SK-N-SH (cell line): ENCODE measurements around the gene CEP41. TPM values are rescaled to one million over a fixed set of nuclear protein-coding genes. Genes with fewer than 3 reads are reported as not detected.
"Not testable (repeated sequence)": the region's sequence is repeated elsewhere in the genome, so short reads cannot be mapped to it uniquely, and the experiment has no call there.

Source experiments
- CTCF ChIA-PET: fragments of 300-600, 350-600 bp; formaldehyde crosslinking; extraction: SDS; loops from one replicate; lab custom pipeline; 2021; lab: Yijun Ruan, JAX
- POLR2A ChIA-PET: fragments of 350-600 bp; sonication (Branson Sonifier 250); formaldehyde crosslinking; extraction: SDS; loops from one replicate; lab custom pipeline; 2020; ENCODE audit warnings: antibody characterized with exemption, inconsistent platforms; lab: Yijun Ruan, JAX
- DNase-seq: peaks from one replicate; pipeline ENCODE4 v3.0.0; 2012
- H2AFZ ChIP-seq: fragments of 200-600 bp; sonication (generic); 2 replicates; pipeline ENCODE4 v1.8.1; 2016; ENCODE audit warnings: antibody characterized with exemption, mild to moderate bottlenecking, low read depth
- H3F3A ChIP-seq: fragments of 200-600 bp; sonication (generic); replicated peaks from 2 replicates; pipeline ENCODE3; 2016; ENCODE audit warnings: antibody characterized with exemption, mild to moderate bottlenecking; ENCODE audit not compliant: insufficient read depth
- H3K27ac ChIP-seq, 2 experiments: fragments of 200-500 bp in 1 of 2; fragments of 200-600 bp in 1 of 2; sonication (Bioruptor generic) in 1 of 2; sonication (generic), shearing (Covaris generic) in 1 of 2; 2 replicates each; pipeline versions ENCODE4 v1.5.1 to v1.6.1; 2014 to 2016; ENCODE audit warnings: low read depth in 2 of 2, inconsistent platforms in 1 of 2, low read length in 1 of 2, mild to moderate bottlenecking in 1 of 2, mixed read lengths in 1 of 2
- H3K27me3 ChIP-seq: fragments of 200-600 bp; sonication (generic), shearing (Covaris generic); 2 replicates; pipeline ENCODE4 v1.6.1; 2016; ENCODE audit warnings: mixed run types; ENCODE audit not compliant: insufficient read depth
- H3K36me3 ChIP-seq, 2 experiments: fragments of 200-500 bp in 1 of 2; fragments of 200-600 bp in 1 of 2; sonication (Bioruptor generic) in 1 of 2; sonication (generic) in 1 of 2; replicated peaks in 1 of 2; 2 replicates each; pipeline versions ENCODE3 to v1.5.1; 2014 to 2016; ENCODE audit warnings: low read length in 1 of 2, mild to moderate bottlenecking in 1 of 2; ENCODE audit not compliant: insufficient read depth in 2 of 2, control insufficient read depth in 1 of 2
- H3K4me1 ChIP-seq, 2 experiments: fragments of 200-500 bp in 1 of 2; fragments of 200-600 bp in 1 of 2; sonication (Bioruptor generic) in 1 of 2; sonication (generic), shearing (Covaris generic) in 1 of 2; 2 replicates each; pipeline versions ENCODE4 v1.5.1 to v1.6.1; 2014 to 2016; ENCODE audit warnings: low read depth in 1 of 2, low read length in 1 of 2, mixed run types in 1 of 2; ENCODE audit not compliant: insufficient read depth in 2 of 2, control insufficient read depth in 1 of 2
- H3K4me2 ChIP-seq: fragments of 200-600 bp; sonication (generic), shearing (Covaris generic); 2 replicates; pipeline ENCODE4 v1.6.1; 2017; ENCODE audit warnings: mixed run types
- H3K4me3 ChIP-seq, 2 experiments: fragments of 200-500 bp in 1 of 2; fragments of 200-600 bp in 1 of 2; sonication (Bioruptor generic) in 1 of 2; sonication (generic), shearing (Covaris generic) in 1 of 2; 2 replicates each; pipeline versions ENCODE4 v1.5.1 to v1.8.1; 2014 to 2016; ENCODE audit warnings: low read depth in 2 of 2, inconsistent platforms in 1 of 2, low read length in 1 of 2, mild to moderate bottlenecking in 1 of 2, mixed read lengths in 1 of 2, moderate library complexity in 1 of 2
- H3K79me2 ChIP-seq: fragments of 200-600 bp; sonication (generic); 2 replicates; pipeline ENCODE4 v1.8.1; 2017; ENCODE audit warnings: mild to moderate bottlenecking; ENCODE audit not compliant: insufficient read depth
- H3K9ac ChIP-seq: fragments of 200-600 bp; sonication (generic); 2 replicates; pipeline ENCODE4 v1.6.1; 2017; ENCODE audit warnings: mixed run types
- H3K9me2 ChIP-seq: fragments of 200-600 bp; sonication (generic); 2 replicates; pipeline ENCODE4 v1.6.1; 2017; ENCODE audit warnings: mixed run types
- H3K9me3 ChIP-seq: fragments of 200-600 bp; sonication (generic); 2 replicates; pipeline ENCODE4 v1.6.1; 2017; ENCODE audit warnings: mixed run types, mild to moderate bottlenecking, moderate library complexity
- H4K20me1 ChIP-seq: fragments of 200-600 bp; sonication (generic); 2 replicates; pipeline ENCODE4 v1.6.1; 2017; ENCODE audit warnings: mild to moderate bottlenecking, mixed run types; ENCODE audit not compliant: insufficient read depth
- CTCF ChIP-seq: fragments of 200-600 bp; sonication (generic); IDR thresholded peaks from 2 replicates; pipeline ENCODE4 v1.6.1; 2017; ENCODE audit warnings: antibody characterized with exemption, mild to moderate bottlenecking, moderate library complexity
- EZH2phosphoT487 ChIP-seq: fragments of 200-600 bp; sonication (generic); IDR thresholded peaks from 2 replicates; pipeline ENCODE4 v1.6.1; 2017; ENCODE audit warnings: low read depth, mixed run types, mild to moderate bottlenecking, antibody characterized with exemption, moderate library complexity, borderline replicate concordance
- FOXJ3 ChIP-seq: sonication (generic); formaldehyde crosslinking; IDR thresholded peaks from 2 replicates; pipeline ENCODE4 v1.5.1; 2020; ENCODE audit warnings: mild to moderate bottlenecking, missing genetic modification reagents
- FOXM1 ChIP-seq: IDR thresholded peaks from 2 replicates; pipeline ENCODE4 v1.4.0; 2012; ENCODE audit warnings: low read depth, mild to moderate bottlenecking
- GATA2 ChIP-seq: sonication (generic); formaldehyde crosslinking; IDR thresholded peaks from 2 replicates; pipeline ENCODE4 v1.5.0; 2020; ENCODE audit warnings: mild to moderate bottlenecking, missing genetic modification reagents
- IRF3 ChIP-seq: fragments of 150-350 bp; IDR thresholded peaks from 2 replicates; pipeline ENCODE4 v1.6.1; 2016; ENCODE audit warnings: mild to moderate bottlenecking, low read depth, low read length
- JUND ChIP-seq: IDR thresholded peaks from 2 replicates; pipeline ENCODE4 v1.4.0; 2012
- NFIC ChIP-seq: IDR thresholded peaks from 2 replicates; pipeline ENCODE4 v1.4.0; 2012; ENCODE audit warnings: borderline replicate concordance
- NRF1 ChIP-seq: IDR thresholded peaks from 2 replicates; pipeline ENCODE4 v1.6.1; 2012; ENCODE audit warnings: low read depth, mild to moderate bottlenecking, low read length
- PBX3 ChIP-seq: IDR thresholded peaks from 2 replicates; pipeline ENCODE4; 2012
- RAD21 ChIP-seq: IDR thresholded peaks from 2 replicates; pipeline ENCODE4 v1.6.1; 2012; ENCODE audit warnings: mild to moderate bottlenecking, low read length
- RXRA ChIP-seq: IDR thresholded peaks from 2 replicates; pipeline ENCODE4 v1.4.0; 2012; ENCODE audit warnings: low read depth, mild to moderate bottlenecking, borderline replicate concordance
- USF1 ChIP-seq: IDR thresholded peaks from 2 replicates; pipeline ENCODE4 v1.4.0; 2012; ENCODE audit warnings: low read depth, borderline replicate concordance
- ZBTB33 ChIP-seq: IDR thresholded peaks from 2 replicates; pipeline ENCODE4 v1.4.0; 2012; ENCODE audit warnings: low read depth, borderline replicate concordance
- WGBS: methylation state at CpG from one replicate; pipeline ENCODE4 v1.1.6; 2017; ENCODE audit warnings: low lambda C conversion rate; 5-methylcytosine and 5-hydroxymethylcytosine counted together
- polyA plus RNA-seq, 3 experiments: library from polyadenylated mRNA; depleted of rRNA; stranded (reverse); fragments of >200 nt; gene quantifications; 2 replicates each; pipeline ENCODE4 v1.2.3, GENCODE V29; 2012

CEP41 gene
- polyA plus RNA-seq, 1 of the 3 experiments (the other 2 are of a cell fraction) = 20.9 TPM

- H3K9me3 ChIP-seq, H3K9ac ChIP-seq, H3K4me1 ChIP-seq, H3K79me2 ChIP-seq, H3F3A ChIP-seq, H3K9me2 ChIP-seq, CTCF ChIA-PET, H3K27me3 ChIP-seq, POLR2A ChIA-PET, DNase-seq, H4K20me1 ChIP-seq, H2AFZ ChIP-seq, H3K4me2 ChIP-seq, H3K27ac ChIP-seq, H3K36me3 ChIP-seq, H3K4me3 ChIP-seq: not testable (repeated sequence)
- WGBS = 73% methylated on average over 3 of the region's 3 CpGs
These were observed 10.5 kb upstream of the CEP41 start for GRCh38 chr7:130451344-130451743.

- ChIA-PET CTCF (interaction anchor here (0.6 kb wide), 1 partner anchor 205 kb away, joined by 3 read pairs; no protein-coding TSS in a partner anchor), POLR2A (interaction anchor here (1.0 kb wide), 1 partner anchor 241 kb away, joined by 4 read pairs; the partner anchor contains the start of gene TMEM209)
- no peaks in the 10 kb centered on the region for H3K9me2 ChIP-seq
- H3K27ac ChIP-seq = no peak overlapping the region
- no peaks in the 10 kb centered on the region for H4K20me1 ChIP-seq
- H3K36me3 ChIP-seq = no peaks in the 10 kb centered on the region
- DNase-seq = no peak
- H3K4me3 ChIP-seq = no peak overlapping the region
- H3K27me3 ChIP-seq = no peaks in the 10 kb centered on the region
- peaks cover 0 to 4% of the 10 kb centered on the region in 2 experiments; a peak in 2 of 4 replicates for H3K4me1 ChIP-seq
- H3K9me3 ChIP-seq = 0 out of 2 replicates have a peak, but pooled peaks cover 7% of the 10 kb centered on the region
- H3K79me2 ChIP-seq = no peaks in the 10 kb centered on the region
- no peak for TF ChIP-seq FOXJ3 (CRISPR knock-in tag)
- H2AFZ ChIP-seq = no peak overlapping the region
- no peak overlapping the region for H3K4me2 ChIP-seq
- no peaks in the 10 kb centered on the region for H3F3A ChIP-seq
- 63% methylated on average over 3 of the region's 3 CpGs for WGBS
- H3K9ac ChIP-seq = no peak overlapping the region
These were observed 5.4 kb upstream of the CEP41 start for GRCh38 chr7:130446259-130446658.

- Histone ChIP-seq H2AFZ (no peak overlapping the region), H4K20me1 (no peaks in the 10 kb centered on the region), H3K4me3 (no peak overlapping the region), H3K9ac (no peak overlapping the region), H3K9me3 (0 out of 2 replicates have a peak, but pooled peaks cover 7% of the 10 kb centered on the region), H3K4me2 (no peak overlapping the region), H3K36me3 (no peaks in the 10 kb centered on the region), H3K79me2 (no peaks in the 10 kb centered on the region), H3K4me1 (peaks cover 0 to 10% of the 10 kb centered on the region in 2 experiments; a peak in 2 of 4 replicates), H3K27me3 (no peaks in the 10 kb centered on the region), H3K27ac (no peak overlapping the region), H3F3A (no peaks in the 10 kb centered on the region), H3K9me2 (no peaks in the 10 kb centered on the region)
- CTCF ChIA-PET = interaction anchor here (0.9 to 1.1 kb wide), 2 partner anchors 8 to 11 kb away, joined by 3 read pairs; no protein-coding TSS in a partner anchor
- POLR2A ChIA-PET = no interaction called here
- no peak for DNase-seq
- WGBS = 71% methylated on average over 5 of the region's 5 CpGs
- TF ChIP-seq ZBTB33 = no peak
- no peak for TF ChIP-seq JUND
- no peak for TF ChIP-seq RAD21
- no peak for TF ChIP-seq FOXM1
- no peak for TF ChIP-seq NRF1
- no peak for TF ChIP-seq FOXJ3 (CRISPR knock-in tag)
- no peak for TF ChIP-seq IRF3
- no peak for TF ChIP-seq GATA2 (CRISPR knock-in tag)
- no peak for TF ChIP-seq PBX3
- no peak for TF ChIP-seq NFIC
- TF ChIP-seq CTCF = no peak
- TF ChIP-seq EZH2phosphoT487 = no peak
- no peak for TF ChIP-seq RXRA
- TF ChIP-seq USF1 = no peak
These were observed 4.1 kb upstream of the CEP41 start for GRCh38 chr7:130444751-130445407.
